ENCODE measurements around the gene THAP7.
"Not testable (repeated sequence)": the region's sequence is repeated elsewhere in the genome, so short reads cannot be mapped to it uniquely, and the experiment has no call there.

- TF ChIP-seq CTCF (optimal IDR thresholded peaks at IDR 0.05 in 1 of 3, IDR thresholded peaks at IDR 0.05 in 1 of 3, conservative IDR thresholded peaks at IDR 0.05 in 1 of 3; ENCODE audit: extremely low read depth in 1 of 3, insufficient read depth in 2 of 3, low read length in 3 of 3); EZH2 (IDR thresholded peaks at IDR 0.05; ENCODE audit: low read length): not testable (repeated sequence)
Observed at GRCh38 chr22:21048448-21048847, 46.5 kb upstream of the THAP7 start.
